ENCODE measurements around the gene PTPRN2. TPM values are rescaled to one million over a fixed set of nuclear protein-coding genes. Genes with fewer than 3 reads are reported as not detected.

The PTPRN2 gene
- total RNA-seq, 4 donors from 2014 or later, result 6.6 to 10.7 (median 8.2) TPM

DNA sequence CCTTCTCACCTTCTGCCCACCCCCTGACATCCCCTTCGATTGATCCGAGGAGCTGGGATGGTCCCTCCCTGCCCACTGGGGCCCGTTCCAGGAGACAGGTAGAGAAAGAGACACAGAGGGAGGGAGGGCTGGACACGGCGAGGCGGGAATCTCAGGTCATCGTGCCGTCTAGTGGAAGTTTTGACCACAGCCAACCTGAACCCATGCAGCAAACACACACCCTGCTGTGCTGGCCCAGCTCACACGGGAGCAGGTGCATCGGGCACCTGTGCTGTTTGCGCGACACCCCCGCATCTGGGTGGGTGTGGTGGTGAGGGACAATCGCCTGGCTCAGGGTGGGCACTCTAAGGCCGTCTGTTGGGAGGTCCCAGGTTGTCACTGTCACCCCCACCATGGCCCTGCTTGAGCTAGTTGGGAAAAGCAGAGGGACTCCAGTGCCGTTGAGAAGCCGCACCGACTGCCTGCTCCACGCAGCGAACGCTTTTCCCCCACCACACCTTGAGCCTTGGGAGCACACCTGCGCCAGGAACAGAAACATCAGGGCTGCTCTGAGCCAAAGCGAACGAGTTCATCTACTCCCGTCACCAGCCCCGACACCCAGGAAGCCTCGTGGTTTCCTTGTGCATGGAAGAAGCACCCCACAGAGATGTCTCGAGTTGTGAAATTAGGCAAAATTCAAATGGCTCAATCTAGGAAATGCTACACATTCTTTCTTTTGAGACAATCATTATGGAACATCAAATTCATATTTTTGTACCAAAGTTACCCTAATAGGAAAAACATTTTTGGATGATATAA lies 965.0 kb downstream of the PTPRN2 start:
- Histone ChIP-seq H3K4me3 (no peak overlapping the region), H3K9me3 (peaks cover 0 to 6% (median 0%) of the 10 kb centered on the region in 4 donors), H3K4me1 (no peaks in the 10 kb centered on the region), H3K27me3 (no peaks in the 10 kb centered on the region), H3K27ac (no peak overlapping the region), H3K36me3 (no peaks in the 10 kb centered on the region)
- WGBS, 2 donors, result 91 to 93% methylated on average over 26 to 28 of the region's 28 CpGs
- TF ChIP-seq, protein P1, sequence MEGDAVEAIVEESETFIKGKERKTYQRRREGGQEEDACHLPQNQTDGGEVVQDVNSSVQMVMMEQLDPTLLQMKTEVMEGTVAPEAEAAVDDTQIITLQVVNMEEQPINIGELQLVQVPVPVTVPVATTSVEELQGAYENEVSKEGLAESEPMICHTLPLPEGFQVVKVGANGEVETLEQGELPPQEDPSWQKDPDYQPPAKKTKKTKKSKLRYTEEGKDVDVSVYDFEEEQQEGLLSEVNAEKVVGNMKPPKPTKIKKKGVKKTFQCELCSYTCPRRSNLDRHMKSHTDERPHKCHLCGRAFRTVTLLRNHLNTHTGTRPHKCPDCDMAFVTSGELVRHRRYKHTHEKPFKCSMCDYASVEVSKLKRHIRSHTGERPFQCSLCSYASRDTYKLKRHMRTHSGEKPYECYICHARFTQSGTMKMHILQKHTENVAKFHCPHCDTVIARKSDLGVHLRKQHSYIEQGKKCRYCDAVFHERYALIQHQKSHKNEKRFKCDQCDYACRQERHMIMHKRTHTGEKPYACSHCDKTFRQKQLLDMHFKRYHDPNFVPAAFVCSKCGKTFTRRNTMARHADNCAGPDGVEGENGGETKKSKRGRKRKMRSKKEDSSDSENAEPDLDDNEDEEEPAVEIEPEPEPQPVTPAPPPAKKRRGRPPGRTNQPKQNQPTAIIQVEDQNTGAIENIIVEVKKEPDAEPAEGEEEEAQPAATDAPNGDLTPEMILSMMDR (IDR thresholded peaks at IDR 0.05), result no peak
- TF ChIP-seq EP300 (IDR thresholded peaks at IDR 0.05), result no peak
- TF ChIP-seq POLR2A (IDR thresholded peaks at IDR 0.05), result no peak
- no peak for DNase-seq (ENCODE audit: low spot score in 2 of 2)

DNA sequence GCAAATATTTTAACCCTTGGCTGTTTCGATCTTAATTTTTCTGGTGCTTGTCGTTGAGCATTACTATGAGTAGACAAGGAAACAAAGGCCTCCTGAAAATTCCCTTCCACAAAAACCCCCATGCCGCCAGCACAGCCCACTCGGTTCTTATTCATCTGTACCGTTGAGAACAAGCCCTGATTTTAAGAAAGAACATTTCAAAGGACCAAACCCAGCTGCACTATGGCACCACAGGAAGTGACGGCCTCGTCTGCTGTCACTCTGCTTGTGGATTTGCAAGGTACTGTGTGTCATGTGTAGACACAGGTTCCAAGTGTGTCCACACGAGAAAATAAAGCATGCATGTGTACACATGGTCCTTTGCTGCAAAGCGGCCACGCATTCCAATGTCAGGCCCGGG lies 965.6 kb downstream of the PTPRN2 start:
- no peaks in the 10 kb centered on the region for H3K36me3 ChIP-seq
- no peaks in the 10 kb centered on the region for H3K4me1 ChIP-seq
- no peak for DNase-seq (ENCODE audit: low spot score in 2 of 2)
- peaks cover 0 to 6% (median 0%) of the 10 kb centered on the region in 4 donors for H3K9me3 ChIP-seq
- WGBS, 2 donors, result 76 to 80% methylated on average over 11 of the region's 11 CpGs
- no peak overlapping the region for H3K27ac ChIP-seq
- H3K27me3 ChIP-seq, result no peaks in the 10 kb centered on the region
- TF ChIP-seq POLR2A (IDR thresholded peaks at IDR 0.05) (no peak), EP300 (IDR thresholded peaks at IDR 0.05) (no peak)
- TF ChIP-seq, protein P1 (IDR thresholded peaks at IDR 0.05), result no peak
- H3K4me3 ChIP-seq, result no peak overlapping the region

DNA sequence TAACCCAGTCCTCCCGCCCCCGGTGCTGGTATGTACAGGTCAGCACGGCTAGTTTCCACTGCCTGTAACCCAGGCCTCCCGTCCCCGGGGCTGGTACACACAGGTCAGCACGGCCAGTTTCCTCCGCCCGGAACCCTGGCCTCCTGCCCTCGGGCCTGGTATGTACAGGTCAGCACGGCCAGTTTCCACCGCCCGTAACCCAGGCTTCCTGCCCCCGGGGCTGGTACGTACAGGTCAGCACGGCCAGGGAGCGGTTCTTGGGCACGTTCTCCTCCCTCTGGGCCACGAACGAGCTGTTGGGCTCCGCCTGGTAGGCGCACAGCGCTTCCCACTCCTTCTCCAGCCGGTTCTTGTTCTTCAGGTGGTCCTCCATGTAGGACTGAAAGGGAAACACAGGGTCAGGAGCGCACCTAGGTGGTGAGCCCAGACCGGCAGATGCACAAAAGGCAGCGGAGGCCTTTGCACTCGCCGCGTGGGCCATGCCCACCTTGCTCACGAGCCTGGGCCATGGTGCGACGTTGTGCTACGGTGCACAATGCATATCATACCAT lies 966.4 kb downstream of the PTPRN2 start:
- H3K27ac ChIP-seq, result no peak overlapping the region
- no peaks in the 10 kb centered on the region for H3K36me3 ChIP-seq
- H3K4me1 ChIP-seq, result no peaks in the 10 kb centered on the region
- H3K4me3 ChIP-seq, result no peak overlapping the region
- H3K9me3 ChIP-seq, result peaks cover 0 to 6% (median 0%) of the 10 kb centered on the region in 4 donors
- H3K27me3 ChIP-seq, result no peaks in the 10 kb centered on the region
- no peak for TF ChIP-seq POLR2A (IDR thresholded peaks at IDR 0.05)
- TF ChIP-seq, protein P1 (IDR thresholded peaks at IDR 0.05), result no peak
- no peak for TF ChIP-seq EP300 (IDR thresholded peaks at IDR 0.05)
- no peak for DNase-seq (ENCODE audit: low spot score in 2 of 2)
- 81 to 87% methylated on average over 32 to 33 of the region's 33 CpGs for WGBS, 2 donors

DNA sequence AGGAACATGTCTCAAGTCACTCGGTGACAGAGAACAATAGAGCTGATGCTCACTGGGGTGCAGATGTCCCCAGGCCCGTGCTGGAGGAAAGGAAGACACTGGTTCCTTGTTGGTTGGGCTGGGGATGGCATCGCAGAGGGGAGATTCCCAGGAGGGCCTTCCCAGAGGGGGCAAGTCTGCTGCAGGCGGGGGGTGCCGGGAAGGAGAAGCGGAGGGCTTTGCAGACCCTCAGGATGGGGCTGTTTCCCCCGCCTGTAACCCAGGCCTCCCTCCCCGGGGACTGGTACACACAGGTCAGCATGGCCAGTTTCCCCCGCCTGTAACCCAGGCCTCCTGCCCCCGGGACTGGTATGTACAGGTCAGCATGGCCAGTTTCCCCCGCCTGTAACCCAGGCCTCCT lies 967.0 kb downstream of the PTPRN2 start:
- Histone ChIP-seq H3K4me1 (no peaks in the 10 kb centered on the region), H3K36me3 (no peaks in the 10 kb centered on the region), H3K9me3 (peaks cover 0 to 6% (median 0%) of the 10 kb centered on the region in 4 donors), H3K27ac (no peak overlapping the region), H3K4me3 (no peak overlapping the region), H3K27me3 (no peaks in the 10 kb centered on the region)
- TF ChIP-seq, protein P1 (IDR thresholded peaks at IDR 0.05), result no peak
- TF ChIP-seq POLR2A (IDR thresholded peaks at IDR 0.05), result no peak
- no peak for TF ChIP-seq EP300 (IDR thresholded peaks at IDR 0.05)
- 69 to 70% methylated on average over 8 to 11 of the region's 11 CpGs for WGBS, 2 donors
- DNase-seq (ENCODE audit: low spot score in 2 of 2), result no peak
